HG02884 (cell line): ENCODE measurements around the gene CTNNA1.

ENCODE experiments used
- ATAC-seq: cut with Tn5 transposase; IDR thresholded peaks from one replicate; pipeline ENCODE4 v1.9.1; 2021; ENCODE audit warnings: mild to moderate bottlenecking, moderate library complexity; ENCODE audit not compliant: unreplicated experiment

Gene CTNNA1

DNA sequence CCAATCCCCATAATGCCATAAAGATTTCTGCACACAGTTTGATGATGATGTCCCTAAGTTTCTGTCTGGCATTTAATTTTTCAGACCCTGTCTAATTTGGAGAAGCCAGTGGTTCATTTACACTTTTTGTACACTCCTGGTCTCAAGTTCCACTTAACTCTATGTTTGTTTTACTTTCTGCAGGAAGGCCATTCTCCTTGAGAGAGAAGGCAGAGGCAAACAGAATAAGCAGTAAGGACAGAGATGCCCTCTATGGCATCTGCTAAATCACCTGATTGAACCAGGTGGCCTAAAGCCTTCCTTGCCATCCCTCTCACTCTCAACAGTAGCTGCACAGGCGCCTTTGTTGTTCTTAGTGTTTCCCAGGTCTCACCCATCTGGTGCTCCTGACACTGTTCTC is 208.0 kb downstream of the CTNNA1 start:
- ATAC-seq: no peak

DNA sequence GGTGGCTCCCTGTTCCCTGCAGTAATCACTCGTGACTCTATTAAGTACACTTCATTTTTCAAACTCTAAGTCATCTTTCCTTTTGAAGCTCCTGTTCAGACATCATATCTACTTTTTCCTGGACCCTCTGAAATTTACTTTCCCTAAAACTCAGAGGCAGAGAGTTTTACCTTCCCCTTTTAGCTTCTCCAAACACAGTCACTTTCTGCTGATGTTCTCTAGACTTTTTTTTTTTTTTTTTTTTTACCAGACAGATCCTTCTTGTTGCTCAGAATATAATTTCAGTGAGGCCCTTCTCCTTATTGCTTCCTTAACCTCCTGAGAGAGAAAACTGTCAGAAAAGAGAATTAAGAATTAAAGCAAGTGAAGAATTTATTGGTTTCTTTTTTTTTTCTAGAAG is 208.5 kb downstream of the CTNNA1 start:
- ATAC-seq: no peak

DNA sequence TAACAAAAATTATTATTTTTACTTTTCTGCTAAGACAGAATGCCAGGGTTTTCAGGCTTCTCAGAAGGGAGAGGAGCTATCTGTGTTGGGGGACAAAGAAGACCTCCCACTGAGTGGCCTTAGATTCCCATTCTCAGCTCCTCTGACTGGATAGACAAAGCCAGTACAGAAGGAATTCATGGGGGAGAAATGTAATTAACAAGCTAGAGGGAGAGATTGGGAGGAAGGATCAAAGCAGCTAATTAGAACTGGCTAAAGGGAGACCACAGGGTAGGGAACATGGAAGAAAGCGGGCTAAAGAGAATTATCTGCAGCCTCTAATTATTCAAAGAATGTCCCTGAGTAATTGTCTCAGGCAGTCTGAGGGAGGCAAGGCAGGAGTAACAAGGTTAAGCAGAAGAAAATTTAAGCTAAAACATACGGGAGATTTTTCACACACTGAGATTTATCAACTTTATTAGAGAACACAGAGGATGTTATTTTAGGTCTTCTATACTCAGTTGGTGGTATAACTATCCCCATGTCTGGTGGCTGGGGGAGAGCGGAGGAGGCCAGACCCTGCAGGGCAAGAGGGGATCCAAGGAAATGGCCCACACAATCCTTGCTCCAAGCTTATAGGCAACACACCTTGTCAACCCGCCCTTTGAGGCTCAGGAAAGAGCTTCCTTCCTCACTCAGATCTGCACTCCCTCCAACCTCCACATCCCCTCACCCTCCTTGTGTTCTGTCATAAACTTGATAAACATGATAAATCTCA is 209.6 kb downstream of the CTNNA1 start:
- ATAC-seq: no peak

DNA sequence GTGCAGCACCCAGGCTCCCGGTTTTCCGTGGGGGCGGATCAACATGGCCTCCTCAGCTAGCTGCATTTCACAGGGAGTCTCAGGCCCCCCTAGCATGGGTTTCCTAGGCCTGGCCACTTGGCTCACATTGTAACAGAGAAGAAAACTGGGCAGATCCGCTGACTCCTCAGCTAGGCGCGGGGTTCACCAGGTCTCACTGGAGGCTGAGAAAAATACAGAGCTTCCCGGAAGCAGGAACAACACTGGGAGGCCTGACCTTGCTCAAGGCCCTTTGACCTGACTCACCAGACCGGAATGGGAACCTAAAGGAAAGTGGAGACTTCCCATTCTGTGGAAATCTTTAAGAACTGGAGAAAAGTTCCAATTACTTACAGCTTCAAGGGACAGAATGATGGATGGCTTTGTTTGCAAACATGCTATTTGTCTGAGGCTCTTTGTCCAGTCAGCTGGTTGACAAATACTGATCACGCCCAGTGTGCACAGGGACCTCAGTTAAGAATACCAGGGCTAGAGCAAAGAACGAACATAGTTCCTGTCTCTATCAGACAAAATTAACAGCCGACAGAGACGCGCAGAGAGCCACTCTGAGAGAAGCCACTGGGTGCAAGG is 210.6 kb downstream of the CTNNA1 start:
- no peak for ATAC-seq

DNA sequence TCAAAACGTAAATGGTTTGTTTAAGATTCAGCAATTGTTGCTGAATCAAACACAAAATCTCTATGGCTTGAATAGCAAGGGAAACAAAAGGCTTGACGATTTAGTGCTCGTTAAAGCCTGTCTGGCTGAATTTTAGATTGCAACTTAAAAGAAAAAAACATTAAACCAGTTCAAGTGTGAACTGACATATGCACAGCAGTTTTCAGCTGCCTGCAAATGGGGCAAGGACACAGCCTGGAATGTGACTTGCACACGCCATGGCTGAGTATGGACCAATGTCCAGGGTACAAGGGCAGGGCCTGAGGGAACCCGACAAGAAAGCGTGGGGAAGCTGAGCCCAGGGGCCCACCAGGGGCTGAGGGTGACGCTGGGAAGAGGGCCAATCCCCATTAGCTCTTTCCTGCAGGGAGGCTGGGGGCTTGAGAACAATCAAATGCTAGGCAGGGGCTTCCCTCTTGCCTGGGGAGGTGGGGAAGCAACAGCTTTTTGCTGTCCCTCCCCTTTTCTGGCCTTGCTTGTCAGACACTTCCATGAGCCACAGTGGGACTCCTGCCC is 211.5 kb downstream of the CTNNA1 start:
- no peak for ATAC-seq

DNA sequence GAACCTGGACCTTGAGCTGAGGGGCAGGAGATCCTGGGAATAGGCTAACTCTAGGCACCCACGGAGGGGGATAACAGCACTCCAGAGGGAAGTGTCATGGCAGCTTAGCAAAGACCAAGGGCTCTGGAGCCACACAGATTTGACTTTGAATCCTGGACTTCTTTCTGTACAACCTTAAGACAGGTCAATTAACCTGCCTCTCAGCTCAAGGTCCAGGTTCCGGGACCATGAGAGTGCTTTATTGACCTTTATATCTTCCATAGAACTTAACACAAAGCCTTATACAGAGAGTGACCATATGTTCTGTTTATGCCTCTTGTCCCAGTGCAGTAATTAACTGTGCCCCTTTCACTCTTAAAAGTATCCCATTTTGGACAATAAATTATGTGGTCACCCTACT is 212.4 kb downstream of the CTNNA1 start:
- ATAC-seq: no peak

DNA sequence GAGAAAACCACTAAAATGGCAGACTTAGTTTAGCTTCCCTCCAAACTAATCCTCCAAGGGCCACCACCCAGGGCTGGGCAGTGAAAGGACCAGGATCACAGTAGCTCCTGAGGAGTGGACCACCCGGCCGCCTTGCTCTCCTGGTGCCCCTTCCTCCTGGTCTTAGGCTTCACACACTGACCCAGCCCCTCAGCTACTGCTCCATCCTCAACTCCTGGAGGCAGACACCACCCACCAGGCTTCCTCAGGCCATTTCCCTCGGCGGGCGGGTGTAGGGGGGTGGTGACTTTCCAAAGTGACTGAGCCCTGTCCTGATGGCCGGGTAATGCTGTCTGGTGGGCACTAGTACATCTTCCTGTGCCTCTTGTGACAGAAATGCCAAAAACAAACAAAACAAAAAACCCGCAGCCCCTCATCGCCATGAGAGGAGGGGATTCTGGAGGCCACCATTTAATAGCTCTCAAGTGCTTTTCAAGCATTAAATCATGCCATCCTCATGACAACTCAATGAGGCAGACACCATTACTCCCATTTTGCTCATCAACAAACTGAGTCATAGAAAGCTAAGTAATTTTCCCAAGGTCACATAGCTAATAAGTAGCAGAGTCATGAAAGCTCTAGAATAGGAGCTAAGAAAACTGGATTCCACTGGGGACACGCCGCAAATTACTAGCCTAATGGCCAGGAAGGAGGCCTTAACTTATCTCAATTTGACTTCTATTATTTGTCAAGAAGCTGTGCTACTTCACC is 213.2 kb downstream of the CTNNA1 start:
- no peak for ATAC-seq

DNA sequence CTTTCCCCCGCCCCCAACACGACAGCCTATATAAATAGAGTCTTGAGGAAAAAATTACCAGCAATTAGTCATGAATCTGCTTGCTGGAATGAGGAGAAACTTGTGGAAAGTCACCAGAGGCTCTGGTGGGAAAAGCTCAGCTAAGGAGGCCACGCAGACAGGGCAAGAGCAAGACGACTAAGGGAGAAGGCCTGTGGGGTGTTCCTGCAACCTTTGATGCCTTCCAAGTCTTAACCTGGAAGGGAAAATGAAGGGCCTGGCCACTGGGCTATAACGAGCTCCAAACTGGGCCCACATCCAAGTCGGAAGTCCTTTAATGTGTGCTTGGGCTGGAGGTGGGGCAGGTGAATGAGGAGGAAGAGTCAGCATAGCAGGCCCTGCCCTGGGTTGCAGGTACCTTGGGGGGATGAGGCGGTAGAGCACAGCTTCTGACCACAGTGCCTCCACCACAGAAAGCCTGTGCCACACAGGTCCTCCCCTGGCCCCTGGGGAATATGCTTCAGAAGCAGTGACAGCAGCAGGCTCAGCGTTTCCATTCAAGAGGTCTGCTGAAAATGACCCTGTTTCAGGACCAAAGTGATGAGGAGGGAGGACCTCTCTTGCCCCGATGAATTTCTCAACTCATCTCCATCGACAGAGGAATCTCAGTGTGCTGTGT is 214.7 kb downstream of the CTNNA1 start:
- ATAC-seq: no peak

DNA sequence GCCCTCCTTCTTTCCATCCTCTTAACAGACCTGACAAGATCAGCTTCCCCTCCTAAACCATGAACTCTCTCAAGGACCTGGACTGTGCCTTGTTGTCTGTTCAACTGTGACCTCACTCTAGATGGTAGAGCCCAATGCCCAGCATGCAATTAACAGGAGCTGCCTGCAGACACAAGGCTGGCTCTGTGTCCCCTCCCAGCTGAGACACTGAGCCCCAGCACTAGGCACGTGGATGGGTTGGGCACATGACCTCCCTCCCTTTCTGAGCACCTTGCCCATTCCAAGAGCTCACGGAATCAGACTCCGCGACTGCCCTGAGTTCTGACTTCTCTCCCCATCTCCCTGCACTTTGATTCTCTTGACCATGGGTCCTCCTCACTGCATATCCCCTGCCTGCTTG is 215.4 kb downstream of the CTNNA1 start:
- ATAC-seq: no peak

DNA sequence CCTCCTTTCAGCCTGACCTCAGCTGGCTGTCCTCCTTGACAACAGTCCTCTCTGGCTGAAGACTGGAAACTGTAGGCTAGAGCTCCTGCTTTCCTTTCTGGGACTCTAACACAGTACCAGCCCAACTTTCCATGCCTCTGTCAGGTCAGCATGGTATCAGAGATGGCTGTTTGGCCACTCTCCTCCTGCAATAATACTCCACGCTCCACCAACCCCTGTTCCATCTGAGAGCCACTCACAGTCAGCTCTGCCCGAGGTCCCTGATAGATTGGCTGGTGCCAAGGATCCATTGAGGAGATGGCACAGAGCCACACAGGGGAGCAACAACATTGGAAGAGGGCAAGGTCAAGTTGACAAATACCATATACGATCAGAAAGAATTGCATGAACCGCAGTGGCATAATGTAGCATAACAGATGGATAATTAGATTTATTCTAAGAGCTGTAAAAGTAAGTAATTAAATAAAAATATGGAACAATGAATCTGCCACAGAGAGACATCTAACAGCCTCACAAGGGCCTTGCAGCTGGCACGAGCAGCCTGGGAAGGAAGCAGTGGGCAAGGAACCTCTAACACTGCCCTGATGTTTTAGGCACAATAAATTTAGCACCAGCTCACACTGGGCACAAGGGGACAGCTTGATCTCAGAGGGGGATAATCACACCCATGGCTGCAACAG is 216.2 kb downstream of the CTNNA1 start:
- no peak for ATAC-seq

DNA sequence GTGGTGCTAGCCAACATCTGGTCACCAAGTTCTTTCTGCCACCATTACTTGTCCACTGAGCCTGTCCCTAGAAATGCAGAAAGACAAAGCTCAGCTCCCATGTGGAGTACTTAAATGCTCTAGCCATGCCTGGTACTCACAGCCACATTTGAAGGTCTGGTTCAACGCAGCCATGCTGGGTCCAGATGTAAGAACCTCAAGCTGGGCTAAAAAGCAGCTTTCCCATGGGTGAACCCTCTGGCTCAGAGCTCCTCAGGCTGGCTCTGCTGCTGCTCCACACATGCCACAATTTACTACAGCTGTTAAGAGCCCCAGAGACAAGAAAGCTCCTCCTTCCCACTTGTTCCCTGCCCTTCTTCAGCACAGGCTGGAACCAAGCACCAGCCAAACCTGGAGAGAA is 219.0 kb downstream of the CTNNA1 start:
- no peak for ATAC-seq

DNA sequence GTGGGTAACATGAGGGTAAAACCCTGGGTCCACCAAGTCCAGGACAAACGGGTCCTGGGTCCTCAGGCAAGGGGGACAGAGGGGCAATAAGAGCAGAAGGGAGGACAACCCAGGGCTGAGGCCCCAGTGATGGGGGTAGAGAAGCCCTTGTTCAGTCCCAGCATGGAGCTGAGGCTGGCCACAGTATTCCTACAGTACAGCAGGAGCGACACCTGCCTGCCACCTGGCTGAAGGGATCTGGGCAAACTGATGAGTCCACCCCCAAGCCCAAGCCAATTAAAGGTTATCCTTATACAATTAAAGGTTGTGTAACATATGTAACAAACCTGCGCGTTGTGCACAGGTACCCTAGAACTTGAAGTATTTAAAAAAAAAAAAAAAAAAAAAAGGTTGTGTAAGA is 219.6 kb downstream of the CTNNA1 start:
- ATAC-seq: no peak

DNA sequence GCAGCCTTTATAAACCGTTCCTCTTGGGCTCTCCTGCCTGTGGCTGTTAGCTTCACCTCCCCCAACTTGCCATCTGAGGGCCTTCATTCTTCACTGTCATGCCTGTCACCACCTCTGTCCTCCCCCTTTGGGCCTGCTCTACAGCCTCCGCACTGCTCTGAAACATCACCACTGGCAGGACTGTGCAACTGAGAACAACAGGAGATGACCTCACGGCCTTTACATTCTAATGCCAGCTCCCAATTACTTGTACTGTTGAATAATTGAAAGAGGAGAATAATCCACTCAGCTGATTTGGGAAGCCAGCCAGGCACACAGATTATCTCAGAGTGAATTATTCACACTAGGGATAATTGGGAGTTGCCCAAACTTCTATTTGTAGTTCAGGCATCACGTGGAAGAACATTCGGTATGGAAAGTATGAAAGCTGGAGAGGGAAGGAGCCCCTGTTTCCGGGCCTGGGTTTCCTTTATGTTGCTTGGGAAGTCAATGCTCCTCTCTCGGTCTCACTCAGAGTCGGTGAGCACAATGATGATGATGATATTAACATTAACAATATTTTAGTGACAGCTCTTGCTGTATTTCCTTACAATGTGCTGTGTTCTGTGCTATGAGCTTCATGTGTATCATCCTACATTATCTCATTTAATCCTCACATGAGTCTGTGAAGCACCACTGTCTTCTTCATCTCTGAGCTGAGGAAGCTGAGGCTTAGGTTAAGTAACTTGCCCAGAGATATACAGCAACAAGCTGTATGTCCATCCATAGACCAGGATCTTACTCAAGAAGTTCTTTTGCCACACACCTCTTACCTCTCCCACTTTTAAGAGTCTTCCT is 221.2 kb downstream of the CTNNA1 start:
- no peak for ATAC-seq

DNA sequence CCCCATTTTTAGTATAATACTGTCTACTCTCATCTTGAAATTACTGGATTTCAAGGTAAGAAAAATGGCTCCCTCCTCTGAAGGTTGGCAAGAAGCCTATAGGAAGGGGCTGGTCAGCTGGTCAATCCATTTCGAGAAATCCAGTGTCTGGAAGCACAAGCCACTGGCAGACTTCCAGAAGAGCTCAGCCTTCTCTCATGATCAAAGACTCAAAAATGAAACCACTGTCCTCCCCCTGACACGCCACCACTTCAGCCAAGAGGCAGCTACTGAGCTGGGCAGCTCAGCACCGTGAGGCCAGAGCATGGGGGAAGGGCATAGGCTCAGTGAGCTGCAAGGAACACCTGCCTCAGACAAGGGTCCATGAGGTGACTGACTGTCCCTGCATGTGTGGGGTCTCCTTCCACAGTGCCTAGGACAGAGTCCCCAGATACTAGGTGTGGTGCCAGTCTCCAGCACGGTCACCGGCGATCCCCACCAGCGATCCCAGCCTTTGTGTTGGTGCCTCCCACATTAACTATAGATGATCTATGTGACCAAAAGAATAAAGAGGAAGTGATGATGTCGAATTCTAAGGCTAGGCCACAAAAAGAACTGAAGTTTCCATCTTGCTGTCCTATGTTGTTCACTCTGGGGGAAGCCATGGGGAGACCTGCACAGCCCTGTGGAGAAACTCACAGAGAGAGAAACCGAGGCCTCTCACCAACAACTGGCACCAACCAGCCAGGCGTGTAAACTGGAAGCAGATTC is 222.0 kb downstream of the CTNNA1 start:
- no peak for ATAC-seq

DNA sequence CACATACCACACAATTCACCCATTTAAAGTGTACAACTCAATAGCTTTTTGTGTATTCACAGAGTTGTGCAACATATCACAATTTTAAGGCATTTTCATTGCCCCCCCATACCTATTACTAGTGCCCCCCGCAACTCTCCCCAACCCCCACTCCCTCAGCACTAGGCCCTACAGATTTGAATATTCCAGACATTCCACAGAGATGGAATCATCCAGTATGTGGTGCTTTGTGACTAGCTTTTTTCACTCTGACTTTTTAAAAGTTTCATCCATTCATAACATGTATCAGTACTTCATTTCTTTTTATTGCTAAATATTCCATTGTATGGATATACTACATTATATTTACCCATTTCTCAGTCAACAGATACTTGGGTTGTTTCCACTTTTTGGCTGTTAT is 224.9 kb downstream of the CTNNA1 start:
- no peak for ATAC-seq

DNA sequence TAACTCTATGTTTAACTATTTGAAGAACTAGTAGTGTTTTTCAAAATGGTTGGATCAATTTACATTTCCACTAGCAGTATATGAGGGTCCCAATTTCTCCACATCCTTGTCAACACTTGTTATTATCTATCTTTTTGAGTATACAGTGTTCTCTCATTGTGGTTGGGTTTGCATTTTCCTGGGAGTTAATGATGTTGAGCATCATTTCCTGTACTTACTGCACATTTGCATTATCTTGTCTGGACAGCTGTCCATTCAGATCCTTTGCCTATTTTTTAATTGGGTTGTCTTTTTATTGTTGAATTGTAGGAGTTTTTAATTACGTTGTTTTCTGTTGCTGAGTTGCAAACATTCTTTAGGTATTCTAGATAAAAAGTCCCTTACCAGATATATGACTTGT is 225.4 kb downstream of the CTNNA1 start:
- ATAC-seq: no peak

DNA sequence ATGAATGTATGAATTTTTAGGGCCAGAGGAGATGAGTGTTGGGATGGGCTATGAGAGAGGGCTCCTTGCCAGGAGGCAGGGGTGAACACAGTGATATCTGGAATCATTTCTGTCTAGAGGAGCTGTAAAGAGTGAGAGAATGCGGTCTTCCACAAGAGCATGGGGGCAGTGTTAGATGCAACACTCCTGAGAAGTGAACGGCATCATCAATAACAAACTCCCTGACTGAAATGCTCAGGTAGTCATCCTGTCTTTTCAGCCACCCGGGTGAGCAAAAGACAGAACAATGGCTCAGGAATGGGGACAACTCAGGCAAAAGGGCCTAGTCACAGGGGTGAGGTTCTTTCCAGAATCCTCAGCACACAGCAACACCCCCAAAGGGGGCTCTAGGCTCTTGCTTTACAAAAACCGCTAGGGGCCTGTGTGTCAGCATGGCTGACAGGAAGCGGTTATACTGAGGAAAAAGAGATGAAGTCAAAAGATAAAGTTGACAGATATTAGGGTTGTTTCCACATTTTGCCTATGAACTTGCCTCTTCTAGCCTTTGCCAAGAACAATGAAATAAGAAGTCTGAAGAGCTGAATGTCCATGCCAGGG is 226.6 kb downstream of the CTNNA1 start:
- no peak for ATAC-seq

DNA sequence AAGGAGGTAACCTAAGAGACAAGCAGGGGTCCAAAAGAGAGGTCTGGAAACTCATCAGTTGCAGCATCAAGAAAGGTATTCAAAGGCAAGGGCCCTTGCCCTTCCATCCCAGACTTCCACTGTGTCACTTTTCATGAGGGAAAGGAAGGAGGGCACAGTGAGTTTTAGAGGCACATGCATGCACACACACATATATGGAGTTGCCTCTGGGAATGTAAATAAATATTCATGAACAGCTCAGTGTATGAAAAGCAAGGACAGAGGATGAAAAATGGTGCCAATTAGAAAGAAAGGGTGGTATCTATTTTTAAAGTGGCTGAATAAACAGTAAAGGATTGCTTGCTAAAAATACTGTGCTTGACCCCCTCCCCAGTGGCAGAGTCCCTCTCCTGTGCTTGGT is 227.2 kb downstream of the CTNNA1 start:
- ATAC-seq: no peak

DNA sequence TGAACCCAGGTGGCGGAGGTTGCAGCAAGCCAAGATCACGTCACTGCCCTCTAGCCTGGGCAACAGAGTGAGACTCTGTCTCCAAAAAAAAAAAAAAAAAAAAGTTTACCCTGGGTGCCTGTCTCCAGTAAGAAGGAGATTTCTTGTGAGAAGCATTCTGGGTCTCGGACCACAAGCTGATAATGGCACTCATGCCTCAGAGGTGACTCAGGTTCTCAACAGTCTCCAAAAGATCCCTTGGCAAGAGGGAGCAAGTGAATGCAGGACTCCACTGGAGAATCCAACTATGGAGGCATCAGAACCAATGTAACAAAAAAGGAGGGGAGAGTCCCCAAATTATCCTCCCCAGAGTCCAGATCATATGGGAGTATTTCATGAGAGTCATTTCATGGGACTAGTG is 227.9 kb downstream of the CTNNA1 start:
- ATAC-seq: no peak
